SH-SY5Y (cell line): Measurements from ENCODE around the gene SIK3.

ENCODE experiments used
- GATA2 ChIP-seq: IDR thresholded peaks from 2 replicates; pipeline ENCODE4 v1.6.1; 2011; ENCODE audit warnings: mild to moderate bottlenecking, low read depth, low read length
- GATA3 ChIP-seq: IDR thresholded peaks from 2 replicates; pipeline ENCODE4 v1.6.1; 2011; ENCODE audit warnings: low read depth, mild to moderate bottlenecking, low read length, moderate library complexity

GRCh38 chr11:116888024-116888423 lies 210.2 kb downstream of the SIK3 start:
- TF ChIP-seq GATA2 = no peak
- no peak for TF ChIP-seq GATA3
